Activated effector memory CD4-positive, alpha-beta T cell treated with Interleukin-2 at 50 U/mL for 16 hours (primary cell): ENCODE measurements around the gene TBXAS1.
"Not testable (repeated sequence)": the region's sequence is repeated elsewhere in the genome, so short reads cannot be mapped to it uniquely, and the experiment has no call there.

Experiments used
- DNase-seq: peaks from one replicate; pipeline ENCODE4 v3.0.0-alpha.2; 2020

Gene TBXAS1

GRCh38 chr7:139916717-139917395 lies 87.8 kb downstream of the TBXAS1 start:
- no peak for DNase-seq

GRCh38 chr7:139917851-139918250 lies 88.8 kb downstream of the TBXAS1 start:
- no peak for DNase-seq

GRCh38 chr7:139918480-139918879 lies 89.4 kb downstream of the TBXAS1 start:
- DNase-seq = no peak

- DNase-seq = no peak
Observed at GRCh38 chr7:139923090-139923489, 94.0 kb downstream of the TBXAS1 start.

- no peak for DNase-seq
Observed at GRCh38 chr7:139924461-139924860, 95.4 kb downstream of the TBXAS1 start.

- DNase-seq = not testable (repeated sequence)
Observed at GRCh38 chr7:139929221-139929620, 100.2 kb downstream of the TBXAS1 start.

- DNase-seq = no peak
Observed at GRCh38 chr7:139930286-139930965, 101.4 kb downstream of the TBXAS1 start.

GRCh38 chr7:139931190-139931934 lies 102.3 kb downstream of the TBXAS1 start:
- DNase-seq = no peak

GRCh38 chr7:139932531-139932930 lies 103.5 kb downstream of the TBXAS1 start:
- no peak for DNase-seq

GRCh38 chr7:139936760-139937310 lies 107.8 kb downstream of the TBXAS1 start:
- DNase-seq = no peak

GRCh38 chr7:139937715-139938114 lies 108.7 kb downstream of the TBXAS1 start:
- no peak for DNase-seq

GRCh38 chr7:139940866-139941265 lies 111.8 kb downstream of the TBXAS1 start:
- DNase-seq = no peak

- DNase-seq = no peak
Observed at GRCh38 chr7:139941421-139941820, 112.4 kb downstream of the TBXAS1 start.

- DNase-seq = no peak
Observed at GRCh38 chr7:139941866-139942265, 112.8 kb downstream of the TBXAS1 start.

GRCh38 chr7:139942636-139943035 lies 113.6 kb downstream of the TBXAS1 start:
- no peak for DNase-seq

- DNase-seq = no peak
Observed at GRCh38 chr7:139943401-139943800, 114.3 kb downstream of the TBXAS1 start.

- no peak for DNase-seq
Observed at GRCh38 chr7:139944248-139944647, 115.2 kb downstream of the TBXAS1 start.

GRCh38 chr7:139946533-139946932 lies 117.5 kb downstream of the TBXAS1 start:
- DNase-seq = no peak

GRCh38 chr7:139947021-139947420 lies 118.0 kb downstream of the TBXAS1 start:
- DNase-seq = no peak

GRCh38 chr7:139948167-139948566 lies 119.1 kb downstream of the TBXAS1 start:
- DNase-seq = no peak

- DNase-seq = no peak
Observed at GRCh38 chr7:139948587-139949335, 119.7 kb downstream of the TBXAS1 start.

GRCh38 chr7:139949629-139950028 lies 120.6 kb downstream of the TBXAS1 start:
- DNase-seq = no peak
